ENCODE results near the gene PRAMEF6.
"Not testable (repeated sequence)": the region's sequence is repeated elsewhere in the genome, so short reads cannot be mapped to it uniquely, and the experiment has no call there.

Gene PRAMEF6

DNA sequence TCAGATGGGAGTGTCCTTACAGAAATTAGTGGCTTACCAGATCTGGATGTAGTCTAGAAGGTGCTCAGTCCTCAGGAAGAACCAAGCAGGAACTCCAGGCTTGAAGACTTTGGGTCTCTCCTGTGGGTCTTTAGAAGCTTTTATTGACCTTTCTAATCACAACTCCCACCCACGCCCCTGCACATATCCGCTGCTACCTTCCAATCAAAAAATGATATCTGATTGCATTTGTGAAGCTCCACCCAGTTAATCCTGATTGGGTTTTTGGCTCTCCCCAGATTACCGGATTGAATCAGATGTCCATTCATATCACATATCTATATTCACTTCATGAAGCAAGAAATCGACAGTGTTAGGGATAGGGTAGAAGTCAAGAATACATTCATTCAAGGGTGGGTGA, at the start of gene PRAMEF6:
TSS of gene PRAMEF6 (minus strand) at position 101 of the 400 bp plus-strand sequence. CDS start 5,062 bp downstream, outside the sequence.
- DNase-seq, result not testable (repeated sequence)

DNA sequence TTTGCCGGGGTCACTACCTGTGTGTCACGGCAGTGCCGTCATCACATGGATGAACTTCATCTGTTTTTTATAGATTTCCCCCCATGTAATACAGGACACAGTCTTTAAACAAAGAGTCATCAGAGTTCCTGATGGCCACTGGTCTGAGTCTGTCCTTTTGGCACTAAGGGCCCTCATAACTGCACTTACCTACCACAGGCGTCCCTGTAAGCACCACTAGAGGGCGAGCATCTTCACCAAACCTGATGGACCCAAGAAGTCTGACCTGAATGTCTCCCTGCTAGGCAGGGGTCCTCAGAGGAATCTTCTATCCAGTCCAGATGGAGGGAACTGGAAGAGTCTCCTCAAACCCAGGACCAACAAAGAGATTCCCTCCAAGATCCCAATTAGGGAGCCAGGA, 23.0 kb downstream of the PRAMEF6 start:
- not testable (repeated sequence) for DNase-seq

DNA sequence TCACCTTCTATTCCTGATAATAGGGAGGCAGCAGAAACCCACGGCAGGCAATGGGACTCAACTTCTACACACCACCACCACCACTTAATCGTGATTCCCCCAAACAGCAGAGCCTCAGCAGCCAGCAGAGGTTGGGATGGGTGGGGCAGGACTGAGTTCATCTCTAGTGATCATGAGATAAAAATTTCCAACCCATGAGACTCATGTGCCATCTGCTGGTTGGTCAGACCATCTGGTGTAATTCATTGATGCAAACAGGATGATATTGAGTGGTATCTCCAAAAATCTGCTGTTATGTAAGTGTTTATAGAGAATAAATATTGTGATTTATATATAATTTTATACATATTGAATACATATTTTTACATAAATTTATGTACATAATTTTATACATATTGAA, 25.6 kb downstream of the PRAMEF6 start:
- not testable (repeated sequence) for DNase-seq

DNA sequence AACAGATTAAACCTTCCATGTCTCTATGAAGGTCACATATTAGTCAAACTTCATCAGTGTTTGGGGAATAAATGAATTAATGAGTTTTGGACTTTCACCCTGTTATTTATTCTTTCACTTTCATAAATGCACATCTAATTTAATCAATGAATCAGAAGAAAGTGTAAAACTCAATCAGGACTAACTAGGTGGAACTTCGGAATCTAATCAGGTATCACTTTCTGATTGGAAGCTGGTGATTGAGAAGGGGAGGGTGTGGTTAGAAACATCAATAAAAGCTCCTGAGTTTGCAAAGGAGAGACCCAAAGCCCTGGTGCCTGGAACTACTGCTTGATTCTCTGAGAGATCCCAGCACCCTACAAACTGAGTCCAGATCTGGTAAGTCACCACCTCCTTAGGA, 31.1 kb downstream of the PRAMEF6 start, which contains the start of gene PRAMEF7:
TSS of gene PRAMEF7 (plus strand) at position 301 of the 400 bp plus-strand sequence. CDS start 1,083 bp downstream, outside the sequence.
- DNase-seq, result not testable (repeated sequence)

DNA sequence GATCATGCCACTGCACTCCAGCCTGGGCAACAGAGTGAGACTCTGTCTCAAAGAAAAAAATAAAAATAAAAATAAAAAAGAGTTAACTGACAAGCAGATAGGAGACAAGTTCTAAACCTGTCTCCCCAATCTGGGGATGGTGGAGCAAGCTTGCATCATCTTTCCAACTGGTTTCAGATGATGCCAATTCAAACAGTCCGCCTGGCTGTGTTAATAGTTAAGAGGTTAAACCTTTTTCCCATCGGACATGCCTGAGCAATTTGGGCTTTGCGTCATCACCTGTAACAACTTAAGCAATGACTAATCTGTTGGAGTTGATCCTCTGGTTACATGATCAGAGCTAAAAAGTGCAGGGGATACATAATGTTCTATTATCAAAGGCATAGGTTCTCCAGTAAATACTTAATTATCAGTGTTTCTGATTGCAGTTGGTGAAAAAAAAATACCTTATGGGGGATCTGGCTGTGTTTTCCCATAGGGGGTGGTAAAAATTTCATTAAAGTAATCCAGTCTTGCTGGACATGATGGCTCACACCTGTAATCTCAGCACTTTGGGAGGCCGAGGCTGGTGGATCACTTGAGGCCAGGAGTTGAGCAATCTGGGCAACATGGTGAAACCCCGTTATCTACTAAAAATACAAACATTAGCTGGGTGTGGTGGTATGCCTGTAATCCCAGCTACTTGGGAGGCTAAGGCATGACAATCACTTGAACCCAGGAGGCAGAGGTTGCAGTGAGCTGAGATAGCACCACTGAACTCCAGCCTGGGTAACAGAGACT, 43.4 kb downstream of the PRAMEF6 start:
- DNase-seq, result not testable (repeated sequence)

DNA sequence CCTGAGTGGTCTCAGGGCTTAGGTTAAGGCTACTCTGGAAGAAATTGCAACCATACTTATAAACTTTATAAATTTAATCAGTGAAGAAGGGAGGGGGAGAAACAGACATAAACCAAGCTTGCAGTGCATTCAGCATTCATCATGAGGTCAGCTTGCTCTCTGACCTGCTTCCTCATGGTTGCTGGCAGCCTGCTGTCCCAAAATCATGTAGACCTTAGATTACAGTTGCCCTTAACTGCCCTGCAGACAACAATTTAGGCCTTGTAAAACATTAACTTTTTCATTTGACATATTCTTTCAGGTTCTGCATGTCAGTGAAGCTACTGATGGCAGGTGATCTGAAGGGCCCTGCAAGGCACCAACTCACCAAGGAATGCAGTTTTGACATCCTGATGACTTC, 48.2 kb downstream of the PRAMEF6 start:
- not testable (repeated sequence) for DNase-seq

DNA sequence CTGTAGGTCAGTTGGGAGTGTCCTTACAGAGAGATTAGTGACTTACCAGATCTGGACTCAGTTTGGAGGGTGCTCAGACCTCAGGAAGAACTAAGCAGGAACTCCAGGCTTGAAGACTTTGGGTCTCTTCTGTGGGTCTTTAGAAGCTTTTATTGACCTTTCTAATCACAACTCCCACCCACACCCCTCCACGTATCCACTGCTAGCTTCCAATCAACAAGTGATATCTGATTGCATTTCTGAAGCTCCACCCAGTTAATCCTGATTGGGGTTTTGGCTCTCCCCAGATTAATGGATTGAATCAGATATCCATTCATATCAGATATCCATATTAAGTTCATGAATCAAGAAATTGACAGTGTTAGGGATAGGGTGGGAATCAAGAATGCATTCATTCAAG, 49.2 kb downstream of the PRAMEF6 start, which contains the start of gene PRAMEF10:
TSS of gene PRAMEF10 (minus strand) at position 101 of the 400 bp plus-strand sequence. CDS start 2,423 bp downstream, outside the sequence.
- DNase-seq, result not testable (repeated sequence)

All from CD4-positive, alpha-beta T cell treated with Interleukin-10 for 1 hour (primary cell).